Neural cell (in vitro differentiated cells): Measurements from ENCODE around the gene IQGAP1. TPM values are rescaled to one million over a fixed set of nuclear protein-coding genes. Genes with fewer than 3 reads are reported as not detected.

Experiments used
- H2AFZ ChIP-seq: fragments of 200-600, 300-800 bp; sonication (generic), shearing (Covaris generic); 2 replicates; pipeline ENCODE4 v1.6.0; 2014; ENCODE audit warnings: low read depth, mild to moderate bottlenecking, antibody characterized with exemption, low read length, moderate library complexity
- H3F3A ChIP-seq: fragments of 200-600 bp; shearing (Covaris generic); 2 replicates; pipeline ENCODE4 v1.6.1; 2016; ENCODE audit warnings: mild to moderate bottlenecking, moderate library complexity, mixed read lengths, antibody characterized with exemption, low read length; ENCODE audit not compliant: insufficient read depth, poor library complexity, severe bottlenecking
- H3K27ac ChIP-seq: fragments of 200-600, 300-800 bp; sonication (generic), shearing (Covaris generic); 2 replicates; pipeline ENCODE4 v1.5.1; 2014; ENCODE audit warnings: mild to moderate bottlenecking, low read length, moderate library complexity
- H3K27me3 ChIP-seq: fragments of 300-800, 200-600 bp; sonication (generic), shearing (Covaris generic); 2 replicates; pipeline ENCODE4 v1.6.0; 2014; ENCODE audit warnings: mild to moderate bottlenecking, low read depth, low read length, moderate library complexity; ENCODE audit not compliant: insufficient read depth
- H3K36me3 ChIP-seq: fragments of 300-800, 200-600 bp; sonication (generic), shearing (Covaris generic); 2 replicates; pipeline ENCODE4 v1.5.1; 2014; ENCODE audit warnings: mild to moderate bottlenecking, antibody characterized with exemption, low read length, moderate library complexity; ENCODE audit not compliant: insufficient read depth
- H3K4me2 ChIP-seq: fragments of 300-800, 200-600 bp; sonication (generic), shearing (Covaris generic); 2 replicates; pipeline ENCODE4 v1.6.0; 2014; ENCODE audit warnings: mild to moderate bottlenecking, low read length
- H3K4me3 ChIP-seq: fragments of 300-800, 200-600 bp; sonication (generic), shearing (Covaris generic); 2 replicates; pipeline ENCODE4 v1.5.1; 2014; ENCODE audit warnings: mild to moderate bottlenecking, low read length, moderate library complexity
- H3K79me2 ChIP-seq: fragments of 200-600 bp; shearing (Covaris generic); replicated peaks from 2 replicates; pipeline ENCODE4 v1.6.0; 2014; ENCODE audit warnings: mild to moderate bottlenecking, low read length, moderate library complexity; ENCODE audit not compliant: insufficient read depth
- H3K9ac ChIP-seq: fragments of 300-800, 200-600 bp; sonication (generic), shearing (Covaris generic); 2 replicates; pipeline ENCODE4 v1.6.1; 2016; ENCODE audit warnings: mild to moderate bottlenecking, low read length, mixed read lengths
- H3K9me2 ChIP-seq: fragments of 200-600 bp; shearing (Covaris generic); 2 replicates; pipeline ENCODE4 v1.6.1; 2016; ENCODE audit warnings: mild to moderate bottlenecking, low read length, mixed read lengths; ENCODE audit not compliant: insufficient read depth
- H3K9me3 ChIP-seq: fragments of 200-600, 300-800 bp; sonication (generic), shearing (Covaris generic); 2 replicates; pipeline ENCODE4 v1.6.1; 2016; ENCODE audit warnings: mild to moderate bottlenecking, mixed run types, low read length, moderate library complexity, mixed read lengths
- H4K20me1 ChIP-seq: fragments of 200-600 bp; shearing (Covaris generic); 2 replicates; pipeline ENCODE4 v1.6.1; 2016; ENCODE audit warnings: mild to moderate bottlenecking, mixed run types; ENCODE audit not compliant: insufficient read depth
- CTCF ChIP-seq: fragments of 450-650 bp; IDR thresholded peaks from 2 replicates; pipeline ENCODE4 v1.5.1; 2014; ENCODE audit warnings: antibody characterized with exemption, mild to moderate bottlenecking, moderate library complexity; ENCODE audit not compliant: poor library complexity, severe bottlenecking
- EP300 ChIP-seq: fragments of 450-650 bp; conservative IDR thresholded peaks from 2 replicates; pipeline ENCODE4 v1.6.1; 2014; ENCODE audit warnings: antibody characterized with exemption, mild to moderate bottlenecking, moderate library complexity; ENCODE audit not compliant: poor library complexity, severe bottlenecking
- EZH2 ChIP-seq: fragments of 200-600, 300-800 bp; shearing (Covaris generic), sonication (generic); IDR thresholded peaks from 2 replicates; pipeline ENCODE4 v1.6.1; 2014; ENCODE audit warnings: antibody characterized with exemption, low read length, borderline replicate concordance, mild to moderate bottlenecking; ENCODE audit not compliant: insufficient read depth, poor library complexity, severe bottlenecking
- MXI1 ChIP-seq: fragments of 450-650 bp; conservative IDR thresholded peaks from 2 replicates; pipeline ENCODE4 v1.6.1; 2014; ENCODE audit warnings: antibody characterized with exemption, mild to moderate bottlenecking; ENCODE audit not compliant: poor library complexity, severe bottlenecking
- POLR2AphosphoS5 ChIP-seq: IDR thresholded peaks from 2 replicates; pipeline ENCODE4 v1.6.1; 2012
- RAD21 ChIP-seq: fragments of 450-650 bp; conservative IDR thresholded peaks from 2 replicates; pipeline ENCODE4 v1.6.1; 2014; ENCODE audit warnings: antibody characterized with exemption, mild to moderate bottlenecking, moderate library complexity
- REST ChIP-seq: IDR thresholded peaks from 2 replicates; pipeline ENCODE4 v1.6.1; 2012; ENCODE audit warnings: borderline replicate concordance
- SMC3 ChIP-seq: fragments of 450-650 bp; conservative IDR thresholded peaks from 2 replicates; pipeline ENCODE4 v1.6.1; 2014; ENCODE audit warnings: antibody characterized with exemption, mild to moderate bottlenecking, moderate library complexity; ENCODE audit not compliant: poor library complexity
- TAF1 ChIP-seq: IDR thresholded peaks from 2 replicates; pipeline ENCODE4 v1.6.1; 2012; ENCODE audit warnings: low read depth
- polyA plus RNA-seq: library from polyadenylated mRNA; depleted of rRNA; stranded (reverse); fragments of >200 nt; gene quantifications from 2 replicates; pipeline ENCODE4 v1.2.3, GENCODE V29; 2014

Gene IQGAP1
- polyA plus RNA-seq, 1 donor from 2014 or later = 16.6 TPM

- no peaks in the 10 kb centered on the region for H3K27me3 ChIP-seq
- H3K79me2 ChIP-seq = no peaks in the 10 kb centered on the region
- TF ChIP-seq TAF1 = no peak
- no peak for TF ChIP-seq SMC3
- no peak for TF ChIP-seq EP300
- no peak for TF ChIP-seq REST
- TF ChIP-seq EZH2 = no peak
- TF ChIP-seq POLR2AphosphoS5 = no peak
- no peak for TF ChIP-seq MXI1
- TF ChIP-seq CTCF = no peak
- no peak for TF ChIP-seq RAD21
- no peaks in the 10 kb centered on the region for H3F3A ChIP-seq
- no peaks in the 10 kb centered on the region for H4K20me1 ChIP-seq
- no peak overlapping the region for H2AFZ ChIP-seq
- H3K9ac ChIP-seq = no peak overlapping the region
- H3K4me3 ChIP-seq = no peak overlapping the region
- no peak overlapping the region for H3K4me2 ChIP-seq
- H3K27ac ChIP-seq = no peak overlapping the region
- no peaks in the 10 kb centered on the region for H3K9me2 ChIP-seq
- H3K9me3 ChIP-seq = no peaks in the 10 kb centered on the region
- H3K36me3 ChIP-seq = no peaks in the 10 kb centered on the region
Observed at GRCh38 chr15:90432253-90432652, 44.2 kb downstream of the IQGAP1 start.

GRCh38 chr15:90435652-90436337 lies 47.8 kb downstream of the IQGAP1 start:
- TF ChIP-seq EZH2 (no peak), RAD21 (no peak), CTCF (no peak), SMC3 (no peak), POLR2AphosphoS5 (no peak), TAF1 (no peak), REST (no peak), EP300 (no peak), MXI1 (no peak)
- Histone ChIP-seq H3K9me3 (no peaks in the 10 kb centered on the region), H3K9ac (no peak overlapping the region), H3K36me3 (no peaks in the 10 kb centered on the region), H3K4me3 (no peak overlapping the region), H2AFZ (no peak overlapping the region), H3K4me2 (no peak overlapping the region), H3K27me3 (no peaks in the 10 kb centered on the region), H4K20me1 (no peaks in the 10 kb centered on the region), H3K9me2 (no peaks in the 10 kb centered on the region), H3K79me2 (no peaks in the 10 kb centered on the region), H3K27ac (no peak overlapping the region), H3F3A (no peaks in the 10 kb centered on the region)
